ENCODE data around the gene PFKFB3.
A peak's percentile ranks its signal among the peaks of the same experiment; 100 is the strongest.
"Not testable (repeated sequence)": the region's sequence is repeated elsewhere in the genome, so short reads cannot be mapped to it uniquely, and the experiment has no call there.

The PFKFB3 gene

GRCh38 chr10:6275022-6275997, 72.6 kb downstream of the PFKFB3 start:
- peak; percentile 86 for DNase-seq

- no peak for DNase-seq
Measured at GRCh38 chr10:6276356-6276755, 73.6 kb downstream of the PFKFB3 start.

- DNase-seq: no peak
Measured at GRCh38 chr10:6278519-6279120, 75.9 kb downstream of the PFKFB3 start.

- DNase-seq: no peak
Measured at GRCh38 chr10:6279540-6280267, 77.0 kb downstream of the PFKFB3 start.

- no peak for DNase-seq
Measured at GRCh38 chr10:6280291-6280690, 77.6 kb downstream of the PFKFB3 start.

GRCh38 chr10:6282454-6282958, 79.8 kb downstream of the PFKFB3 start:
- DNase-seq: no peak

- DNase-seq: no peak
Measured at GRCh38 chr10:6283655-6284054, 80.9 kb downstream of the PFKFB3 start.

GRCh38 chr10:6290621-6291020, 87.9 kb downstream of the PFKFB3 start:
- DNase-seq: not testable (repeated sequence)

GRCh38 chr10:6292741-6293151, 90.0 kb downstream of the PFKFB3 start:
- no peak for DNase-seq

- not testable (repeated sequence) for DNase-seq
Measured at GRCh38 chr10:6296425-6296824, 93.7 kb downstream of the PFKFB3 start.

- no peak for DNase-seq
Measured at GRCh38 chr10:6296828-6297251, 94.1 kb downstream of the PFKFB3 start.

- no peak for DNase-seq
Measured at GRCh38 chr10:6297522-6297921, 94.8 kb downstream of the PFKFB3 start.

- DNase-seq: no peak
Measured at GRCh38 chr10:6297951-6298381, 95.2 kb downstream of the PFKFB3 start.

GRCh38 chr10:6298428-6298827, 95.7 kb downstream of the PFKFB3 start:
- DNase-seq: no peak

GRCh38 chr10:6299234-6299633, 96.5 kb downstream of the PFKFB3 start:
- no peak for DNase-seq

GRCh38 chr10:6299743-6300105, 97.0 kb downstream of the PFKFB3 start:
- no peak for DNase-seq

GRCh38 chr10:6300106-6300783, 97.5 kb downstream of the PFKFB3 start:
- DNase-seq: no peak

GRCh38 chr10:6300784-6301460, 98.2 kb downstream of the PFKFB3 start:
- DNase-seq: no peak

- no peak for DNase-seq
Measured at GRCh38 chr10:6301488-6302075, 98.8 kb downstream of the PFKFB3 start.

Data from NK-92 treated with Interleukin-12 subunit alpha and Interleukin-12 subunit beta, amount 100 ng/mL, for 24 hours (cell line).